ENCODE results near the gene ZYG11A. TPM values are rescaled to one million over a fixed set of nuclear protein-coding genes. Genes with fewer than 3 reads are reported as not detected.
"Not testable (repeated sequence)": the region's sequence is repeated elsewhere in the genome, so short reads cannot be mapped to it uniquely, and the experiment has no call there.

ZYG11A gene
- total RNA-seq, result under 1 TPM; 0.13 to 0.16 TPM

DNA sequence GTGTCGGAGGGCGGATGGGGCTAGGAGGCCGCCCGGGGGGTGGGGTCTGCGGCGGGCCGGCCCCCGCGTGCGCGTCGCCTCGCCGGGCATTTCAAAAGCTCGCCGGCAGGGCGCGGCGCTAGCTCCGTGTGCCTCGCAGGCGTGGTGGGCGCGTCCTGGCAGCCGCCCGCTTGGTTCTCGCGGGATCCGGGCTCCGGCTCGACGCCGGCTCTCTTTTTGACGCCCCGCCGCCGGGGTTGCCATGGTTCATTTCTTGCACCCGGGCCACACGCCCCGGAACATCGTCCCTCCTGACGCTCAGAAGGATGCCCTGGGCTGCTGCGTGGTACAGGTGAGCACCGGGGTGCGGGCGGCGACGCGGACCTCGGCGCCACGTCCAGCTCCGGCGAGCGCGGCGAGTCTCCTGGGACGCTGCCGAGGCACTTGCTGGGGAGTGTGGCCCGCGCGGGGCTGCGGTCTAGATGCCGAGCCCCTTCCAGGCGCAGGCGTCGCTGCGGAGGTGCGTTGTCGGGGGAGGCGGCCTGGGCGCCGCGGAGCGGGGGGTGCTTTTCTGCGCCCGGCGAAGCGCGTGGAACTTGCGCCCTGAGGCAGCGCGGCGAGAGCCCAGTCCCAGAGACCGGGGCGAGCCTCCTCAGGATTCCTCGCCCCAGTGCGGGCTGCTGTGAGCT, at the start of gene ZYG11A:
Gene ZYG11A (plus strand): TSS at position 118 of the 668 bp plus-strand sequence. CDS start 124 bp downstream, at position 242.
- no peaks in the 10 kb centered on the region for H3K9me3 Mint-ChIP-seq
- ATAC-seq (peak; percentile 99), DNase-seq (peak; percentile 80)
- peak within 1 kb of the TSS; percentile 51 for H3K4me3 Mint-ChIP-seq
- no peaks in the 10 kb centered on the region for H3K4me1 Mint-ChIP-seq (ENCODE audit: low read depth)
- intact Hi-C loops (cut with micrococcal nuclease), result loop anchor here (10.0 kb wide), 1 partner anchor 138 kb away; no protein-coding TSS in a partner anchor
- TF ChIP-seq, protein P1, sequence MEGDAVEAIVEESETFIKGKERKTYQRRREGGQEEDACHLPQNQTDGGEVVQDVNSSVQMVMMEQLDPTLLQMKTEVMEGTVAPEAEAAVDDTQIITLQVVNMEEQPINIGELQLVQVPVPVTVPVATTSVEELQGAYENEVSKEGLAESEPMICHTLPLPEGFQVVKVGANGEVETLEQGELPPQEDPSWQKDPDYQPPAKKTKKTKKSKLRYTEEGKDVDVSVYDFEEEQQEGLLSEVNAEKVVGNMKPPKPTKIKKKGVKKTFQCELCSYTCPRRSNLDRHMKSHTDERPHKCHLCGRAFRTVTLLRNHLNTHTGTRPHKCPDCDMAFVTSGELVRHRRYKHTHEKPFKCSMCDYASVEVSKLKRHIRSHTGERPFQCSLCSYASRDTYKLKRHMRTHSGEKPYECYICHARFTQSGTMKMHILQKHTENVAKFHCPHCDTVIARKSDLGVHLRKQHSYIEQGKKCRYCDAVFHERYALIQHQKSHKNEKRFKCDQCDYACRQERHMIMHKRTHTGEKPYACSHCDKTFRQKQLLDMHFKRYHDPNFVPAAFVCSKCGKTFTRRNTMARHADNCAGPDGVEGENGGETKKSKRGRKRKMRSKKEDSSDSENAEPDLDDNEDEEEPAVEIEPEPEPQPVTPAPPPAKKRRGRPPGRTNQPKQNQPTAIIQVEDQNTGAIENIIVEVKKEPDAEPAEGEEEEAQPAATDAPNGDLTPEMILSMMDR (IDR thresholded peaks at IDR 0.05), result peak; percentile 53
- POLR2A ChIA-PET, result interaction anchor here (0.7 to 1.7 kb wide), 2 partner anchors 14 to 62 kb away, joined by 3 to 4 read pairs; no protein-coding TSS in a partner anchor
- H3K27ac Mint-ChIP-seq, result no peak within 1 kb of the TSS
- CTCF ChIA-PET, result interaction anchor here (0.6 to 1.6 kb wide), 8 partner anchors 17 to 337 kb away, joined by 3 to 5 read pairs (median 3); partner anchors contain the start of gene ECHDC2
- H3K36me3 Mint-ChIP-seq (ENCODE audit: low read depth), result no peaks in the 10 kb centered on the region
- H3K27me3 Mint-ChIP-seq, result peaks cover 27% of the 10 kb centered on the region

DNA sequence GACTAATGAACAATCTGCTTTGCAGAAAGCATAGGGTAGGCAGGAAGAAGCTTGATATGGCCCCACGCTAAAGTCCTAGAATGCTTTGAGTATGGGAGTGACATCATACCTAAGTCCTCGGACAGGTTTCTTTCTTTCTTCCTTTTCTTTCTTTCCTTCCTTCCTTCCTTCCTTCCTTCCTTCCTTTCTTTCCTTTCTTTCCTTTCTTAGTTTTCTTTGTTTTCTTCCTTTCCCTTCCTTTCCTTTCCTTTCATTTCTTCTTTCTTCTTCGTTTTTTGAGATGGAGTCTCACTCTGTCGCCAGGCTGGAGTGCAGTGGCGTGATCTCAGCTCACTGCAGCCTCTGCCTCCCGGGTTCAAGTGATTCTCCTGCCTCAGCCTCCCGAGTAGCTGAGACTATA, 48.8 kb upstream of the ZYG11A start:
- H3K27ac Mint-ChIP-seq; POLR2A ChIA-PET; ATAC-seq; DNase-seq; CTCF ChIA-PET; H3K27me3 Mint-ChIP-seq; H3K36me3 Mint-ChIP-seq (ENCODE audit: low read depth); H3K9me3 Mint-ChIP-seq; H3K4me1 Mint-ChIP-seq (ENCODE audit: low read depth); intact Hi-C loops (cut with micrococcal nuclease); H3K4me3 Mint-ChIP-seq: not testable (repeated sequence)

DNA sequence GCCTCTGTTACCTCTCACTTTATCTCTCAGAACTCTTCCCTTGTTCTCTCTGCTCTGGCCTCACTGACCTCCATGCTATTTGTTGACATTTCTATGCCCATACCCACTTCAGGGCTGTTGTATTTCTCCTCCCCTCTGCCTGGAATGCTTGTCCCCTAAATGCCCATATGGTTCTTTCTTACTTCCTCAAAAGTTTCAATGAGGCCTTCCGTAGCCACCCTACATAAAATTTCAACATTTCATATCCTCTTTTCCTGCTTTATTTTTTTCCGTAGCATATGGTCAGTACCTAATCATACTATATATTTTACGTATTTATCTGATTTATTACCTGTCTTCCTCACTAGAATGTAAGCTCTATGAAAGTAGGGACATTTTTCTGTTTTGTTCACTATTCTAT, 47.1 kb upstream of the ZYG11A start:
- TF ChIP-seq, protein P1 (IDR thresholded peaks at IDR 0.05), result no peak
- POLR2A ChIA-PET, result interaction anchor here (1.2 kb wide), 1 partner anchor 13 kb away, joined by 4 read pairs; no protein-coding TSS in a partner anchor

DNA sequence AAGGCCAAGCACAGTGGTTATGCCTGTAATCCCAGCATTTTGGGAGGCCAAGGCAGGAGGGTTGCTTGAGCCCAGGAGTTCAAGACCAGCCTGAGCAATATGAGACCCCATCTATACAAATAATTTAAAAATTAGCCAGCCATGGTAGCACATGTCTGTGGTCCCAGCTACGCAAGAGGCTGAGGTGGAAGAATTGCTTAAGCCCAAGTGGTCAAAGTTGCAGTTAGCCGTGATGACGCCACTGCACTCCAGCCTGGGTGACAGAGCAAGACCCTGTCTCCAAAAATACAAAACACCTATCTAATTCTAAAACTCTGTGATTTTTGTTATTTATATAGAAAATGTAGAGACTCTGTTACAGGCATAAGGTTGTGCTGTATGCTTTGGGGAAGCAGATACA, 44.2 kb upstream of the ZYG11A start:
- Mint-ChIP-seq H3K36me3 (ENCODE audit: low read depth) (peaks cover 5% of the 10 kb centered on the region), H3K27me3 (no peaks in the 10 kb centered on the region), H3K4me1 (ENCODE audit: low read depth) (no peaks in the 10 kb centered on the region), H3K27ac (no peak overlapping the region), H3K9me3 (no peaks in the 10 kb centered on the region), H3K4me3 (no peak overlapping the region)
- intact Hi-C loops (cut with micrococcal nuclease), result no loop called here
- POLR2A ChIA-PET, result no interaction called here
- CTCF ChIA-PET, result no interaction called here
- TF ChIP-seq, protein P1 (IDR thresholded peaks at IDR 0.05), result no peak
- DNase-seq (no peak), ATAC-seq (no peak)

More for the DNA sequence above, 47.1 kb upstream of the ZYG11A start:
- no peaks in the 10 kb centered on the region for H3K9me3 Mint-ChIP-seq
- CTCF ChIA-PET, result no interaction called here
- H3K27me3 Mint-ChIP-seq, result no peaks in the 10 kb centered on the region
- DNase-seq (no peak), ATAC-seq (no peak)
- H3K36me3 Mint-ChIP-seq (ENCODE audit: low read depth), result peaks cover 5% of the 10 kb centered on the region
- no peak overlapping the region for H3K4me3 Mint-ChIP-seq
- H3K4me1 Mint-ChIP-seq (ENCODE audit: low read depth), result no peaks in the 10 kb centered on the region
- intact Hi-C loops (cut with micrococcal nuclease), result no loop called here
- no peak overlapping the region for H3K27ac Mint-ChIP-seq

DNA sequence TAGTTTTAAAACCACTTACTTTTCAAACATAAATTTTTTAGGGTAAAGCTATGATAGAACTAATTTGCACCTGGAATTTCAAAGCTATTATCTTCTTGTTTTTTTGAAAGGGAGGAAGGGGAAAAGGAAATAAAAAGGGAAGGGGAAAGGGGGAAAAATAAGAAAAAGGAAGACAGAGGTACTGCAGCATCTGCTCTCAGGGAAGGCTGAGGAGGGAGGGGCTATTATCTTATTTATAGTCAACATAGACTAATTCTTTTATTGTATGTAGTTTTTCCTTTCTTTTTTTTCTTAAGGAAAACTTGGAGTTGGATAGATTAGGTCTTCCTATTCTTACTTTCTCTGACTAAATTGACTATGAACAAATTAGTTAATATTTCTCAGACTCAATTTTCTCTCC, 41.5 kb upstream of the ZYG11A start:
- Mint-ChIP-seq H3K27ac (no peak overlapping the region), H3K4me3 (no peak overlapping the region), H3K9me3 (no peaks in the 10 kb centered on the region), H3K4me1 (ENCODE audit: low read depth) (no peaks in the 10 kb centered on the region), H3K36me3 (ENCODE audit: low read depth) (peaks cover 5% of the 10 kb centered on the region), H3K27me3 (no peaks in the 10 kb centered on the region)
- no peak for ATAC-seq
- intact Hi-C loops (cut with micrococcal nuclease), result no loop called here
- ChIA-PET CTCF (interaction anchor here (1.5 kb wide), 1 partner anchor 25 kb away, joined by 5 read pairs; no protein-coding TSS in a partner anchor), POLR2A (no interaction called here)
- TF ChIP-seq, protein P1 (IDR thresholded peaks at IDR 0.05), result no peak
- DNase-seq, result no peak

DNA sequence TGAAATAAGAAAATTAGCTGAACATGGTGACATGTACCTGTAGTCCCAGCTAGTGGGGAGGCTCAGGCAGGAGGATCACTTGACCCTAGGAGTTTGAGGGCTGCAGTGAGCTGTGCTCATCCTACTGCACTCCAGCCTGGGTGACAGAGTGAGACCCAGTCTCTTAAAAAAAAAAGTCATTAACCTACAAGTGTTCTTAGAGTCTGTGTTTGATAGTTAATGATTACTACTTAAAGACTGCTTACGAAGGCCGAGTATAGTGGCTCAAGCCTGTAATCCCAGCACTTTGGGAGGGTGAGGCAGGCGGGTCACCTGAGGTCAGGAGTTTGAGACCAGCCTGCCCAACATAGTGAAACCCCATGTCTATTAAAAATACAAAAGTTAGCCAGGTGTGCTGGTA, 38.5 kb upstream of the ZYG11A start:
- POLR2A ChIA-PET; CTCF ChIA-PET; H3K9me3 Mint-ChIP-seq; intact Hi-C loops (cut with micrococcal nuclease); H3K27ac Mint-ChIP-seq; H3K27me3 Mint-ChIP-seq; H3K4me1 Mint-ChIP-seq (ENCODE audit: low read depth); ATAC-seq; DNase-seq; H3K36me3 Mint-ChIP-seq (ENCODE audit: low read depth); H3K4me3 Mint-ChIP-seq: not testable (repeated sequence)
